NCI-H526 treated with DMSO at 0.1 percent for 48 hours (cell line): ENCODE data around the gene BRAT1.
"Not testable (repeated sequence)": the region's sequence is repeated elsewhere in the genome, so short reads cannot be mapped to it uniquely, and the experiment has no call there.

Source experiments
- DNase-seq: peaks from one replicate; lab custom pipeline; 2025; lab: John Stamatoyannopoulos, UW

BRAT1 gene

DNA sequence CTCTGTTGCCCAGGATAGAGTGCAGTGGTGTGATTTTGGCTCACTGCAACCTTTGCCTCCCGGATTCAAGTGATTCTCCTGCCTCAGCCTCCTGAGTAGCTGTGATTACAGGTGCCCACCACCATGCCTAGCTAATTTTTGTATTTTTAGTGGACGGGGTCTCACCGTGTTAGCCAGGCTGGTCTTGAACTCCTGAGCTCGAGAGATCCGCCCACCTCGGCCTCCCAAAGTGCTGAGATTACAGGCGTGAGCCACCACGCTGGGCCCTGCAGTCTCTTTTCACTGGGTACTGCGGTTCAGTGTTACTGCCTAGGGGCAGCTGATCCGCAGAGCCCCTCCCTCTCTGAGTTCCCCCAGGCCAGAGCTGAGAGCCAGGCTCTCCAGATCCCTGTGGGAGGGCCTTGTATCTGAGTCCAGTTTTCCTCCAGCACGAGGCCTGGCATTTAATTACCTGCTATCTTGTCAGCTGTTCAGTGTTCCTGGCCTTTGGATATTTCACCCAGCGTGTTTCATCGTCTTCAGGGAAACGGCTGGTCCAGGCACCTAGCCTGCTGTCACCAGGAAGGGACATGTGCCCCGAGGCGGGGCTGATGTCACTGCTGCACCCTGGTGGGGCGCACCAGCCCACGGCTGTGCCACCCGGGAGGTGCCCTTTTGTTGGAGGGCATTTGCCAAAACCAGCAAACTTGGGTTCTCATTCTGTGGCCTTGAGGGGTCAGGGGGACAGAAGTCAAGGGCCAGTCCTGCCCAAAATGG, 19.3 kb downstream of the BRAT1 start:
- not testable (repeated sequence) for DNase-seq

DNA sequence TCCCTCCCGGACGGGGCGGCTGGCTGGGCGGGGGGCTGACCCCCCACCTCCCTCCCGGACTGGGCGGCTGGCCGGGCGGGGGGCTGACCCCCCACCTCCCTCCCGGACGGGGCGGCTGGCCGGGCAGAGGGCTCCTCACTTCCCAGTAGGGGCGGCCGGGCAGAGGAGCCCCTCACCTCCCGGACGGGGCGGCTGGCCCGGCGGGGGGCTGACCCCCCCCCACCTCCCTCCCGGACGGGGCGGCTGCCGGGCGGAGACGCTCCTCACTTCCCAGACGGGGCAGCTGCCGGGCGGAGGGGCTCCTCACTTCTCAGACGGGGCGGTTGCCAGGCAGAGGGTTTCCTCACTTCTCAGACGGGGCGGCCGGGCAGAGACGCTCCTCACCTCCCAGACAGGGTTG, 21.1 kb downstream of the BRAT1 start:
- DNase-seq: not testable (repeated sequence)

DNA sequence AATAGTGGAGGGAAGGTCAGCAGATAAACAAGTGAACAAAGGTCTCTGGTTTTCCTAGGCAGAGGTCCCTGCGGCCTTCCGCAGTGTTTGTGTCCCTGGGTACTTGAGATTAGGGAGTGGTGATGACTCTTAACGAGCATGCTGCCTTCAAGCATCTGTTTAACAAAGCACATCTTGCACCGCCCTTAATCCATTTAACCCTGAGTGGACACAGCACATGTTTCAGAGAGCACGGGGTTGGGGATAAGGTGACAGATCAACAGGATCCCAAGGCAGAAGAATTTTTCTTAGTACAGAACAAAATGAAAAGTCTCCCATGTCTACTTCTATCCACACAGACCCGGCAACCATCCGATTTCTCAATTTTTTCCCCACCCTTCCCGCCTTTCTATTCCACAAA, 21.8 kb downstream of the BRAT1 start:
- not testable (repeated sequence) for DNase-seq

DNA sequence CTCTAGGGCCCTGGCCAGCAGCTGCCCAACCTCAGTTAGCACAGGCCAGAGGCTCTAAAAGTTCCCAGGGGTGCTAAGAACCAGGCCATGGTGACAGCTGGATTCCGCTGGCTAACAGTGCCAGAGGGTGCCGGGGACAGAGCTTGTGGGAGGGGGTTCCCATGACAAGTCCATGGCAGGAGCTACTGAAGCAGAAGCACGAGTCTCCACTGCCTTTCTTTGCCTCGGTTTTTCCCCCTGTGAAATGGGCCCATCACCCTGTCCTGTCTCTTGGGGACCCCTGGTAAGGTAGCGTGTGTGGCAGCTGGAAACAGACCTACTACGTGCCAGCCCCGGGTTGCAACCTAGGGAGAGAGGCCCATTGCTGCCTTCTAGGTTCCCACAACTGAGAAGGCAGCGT, 22.5 kb downstream of the BRAT1 start:
- not testable (repeated sequence) for DNase-seq

DNA sequence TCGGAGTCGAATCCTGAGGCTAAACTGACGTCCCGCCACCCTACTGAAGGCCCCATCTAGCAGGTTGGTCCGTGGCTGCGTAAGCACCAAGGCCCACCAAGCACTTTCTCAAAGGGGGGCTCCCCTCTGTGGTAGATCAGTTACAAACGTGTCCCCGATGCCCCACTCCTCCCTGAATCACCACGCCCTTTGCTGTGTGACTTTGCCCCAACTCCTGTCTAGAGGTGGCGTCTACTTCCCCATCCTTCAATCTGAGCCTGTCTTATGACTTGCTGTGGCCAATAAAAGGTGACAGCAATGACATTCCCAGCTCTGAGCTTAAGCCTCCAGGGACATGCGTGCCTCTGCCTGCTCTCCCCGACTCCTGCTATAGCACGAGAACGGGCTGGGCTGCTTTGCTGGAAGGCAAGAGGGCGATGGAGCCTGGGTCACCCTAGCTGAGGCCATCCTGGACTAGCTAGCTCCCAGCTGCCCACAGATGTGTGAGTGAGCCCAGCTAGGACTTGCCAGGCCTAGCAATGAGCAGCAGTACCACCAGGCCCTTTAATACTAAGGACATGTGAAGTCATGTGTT, 23.0 kb downstream of the BRAT1 start:
- DNase-seq: not testable (repeated sequence)

GRCh38 chr7:2531796-2532110, 23.6 kb downstream of the BRAT1 start:
- DNase-seq: not testable (repeated sequence)

DNA sequence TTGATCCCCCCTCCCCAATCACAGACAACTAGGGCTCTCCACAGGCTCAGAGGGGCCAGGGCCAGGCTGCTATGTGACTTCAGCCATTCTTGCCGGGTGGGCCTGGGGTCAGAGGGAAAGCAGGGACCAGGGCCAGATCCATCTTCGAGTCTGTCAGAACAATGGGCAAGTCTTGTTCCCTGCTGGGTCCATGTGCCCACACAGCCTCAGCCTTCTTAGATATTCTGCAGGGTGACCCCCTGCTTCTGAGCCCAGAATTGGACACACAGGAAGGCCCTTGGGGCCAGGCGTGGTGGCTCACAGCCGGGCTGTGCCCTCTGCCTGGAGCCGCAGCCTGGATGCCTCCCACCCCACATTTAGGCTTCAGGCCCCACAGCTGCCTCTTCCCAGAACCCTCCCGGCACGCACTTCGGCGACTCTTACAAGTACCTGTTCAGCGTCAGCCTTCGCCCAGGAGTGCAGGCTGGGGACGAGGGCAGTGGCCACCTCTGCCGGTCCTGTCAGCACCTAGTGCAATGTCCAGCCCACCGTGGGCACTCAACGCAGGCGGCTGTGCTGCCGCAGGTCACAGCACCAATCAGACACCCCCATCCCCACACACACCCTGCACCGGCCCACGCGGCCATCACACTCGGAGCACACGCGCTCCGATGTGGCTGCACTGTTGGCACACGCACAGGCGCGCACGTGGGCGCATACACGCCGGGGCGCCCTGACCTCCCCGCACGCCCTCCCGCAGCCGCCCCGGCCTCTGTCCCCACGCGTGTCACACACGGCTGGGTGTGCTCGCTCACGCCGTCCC, 24.1 kb downstream of the BRAT1 start:
- DNase-seq: not testable (repeated sequence)

DNA sequence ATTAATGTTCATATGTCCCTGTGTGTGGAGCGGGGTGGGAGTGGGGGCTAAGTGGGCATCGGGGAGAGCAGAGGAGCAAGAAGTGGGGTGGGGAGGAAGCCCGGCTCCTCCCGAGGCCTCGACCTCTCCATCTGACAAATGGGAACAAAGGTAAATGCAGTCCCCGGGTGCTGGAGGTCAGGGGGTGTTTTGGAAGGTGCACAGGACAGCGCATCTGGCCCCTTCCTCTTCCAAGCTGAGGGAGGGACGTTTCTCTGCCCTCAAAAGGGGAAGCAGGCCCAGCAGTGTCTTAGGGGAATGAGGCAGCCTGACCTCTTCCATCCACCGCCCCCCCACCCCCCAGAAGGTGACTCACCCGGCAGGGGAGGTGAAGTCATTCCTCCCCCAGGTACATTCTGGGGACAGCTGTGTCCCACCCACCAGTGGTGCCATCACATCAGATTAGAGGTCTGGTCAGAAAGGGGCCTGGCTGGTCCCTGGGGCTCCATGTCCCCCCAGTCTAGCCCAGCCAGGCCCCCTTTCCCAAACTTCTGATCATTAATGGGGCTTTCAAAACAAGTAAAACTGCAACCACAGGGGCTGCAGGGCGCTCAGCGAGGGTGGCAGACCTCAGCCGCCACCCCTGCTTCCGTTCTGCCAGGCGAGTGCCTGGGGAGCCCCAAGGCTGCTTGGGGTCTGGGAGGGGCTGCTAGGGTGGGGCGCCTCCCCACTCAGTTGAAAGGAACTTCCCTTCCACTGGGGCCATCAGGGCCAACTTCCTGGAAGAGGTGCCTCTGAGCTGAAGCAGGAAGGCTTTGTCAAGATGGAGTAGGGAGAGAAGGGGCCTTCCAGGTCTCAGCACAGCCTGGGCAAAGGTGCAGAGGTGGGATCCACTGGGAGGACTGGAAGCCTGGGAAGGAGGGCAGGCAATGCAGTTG, 25.0 kb downstream of the BRAT1 start:
- DNase-seq: no peak

DNA sequence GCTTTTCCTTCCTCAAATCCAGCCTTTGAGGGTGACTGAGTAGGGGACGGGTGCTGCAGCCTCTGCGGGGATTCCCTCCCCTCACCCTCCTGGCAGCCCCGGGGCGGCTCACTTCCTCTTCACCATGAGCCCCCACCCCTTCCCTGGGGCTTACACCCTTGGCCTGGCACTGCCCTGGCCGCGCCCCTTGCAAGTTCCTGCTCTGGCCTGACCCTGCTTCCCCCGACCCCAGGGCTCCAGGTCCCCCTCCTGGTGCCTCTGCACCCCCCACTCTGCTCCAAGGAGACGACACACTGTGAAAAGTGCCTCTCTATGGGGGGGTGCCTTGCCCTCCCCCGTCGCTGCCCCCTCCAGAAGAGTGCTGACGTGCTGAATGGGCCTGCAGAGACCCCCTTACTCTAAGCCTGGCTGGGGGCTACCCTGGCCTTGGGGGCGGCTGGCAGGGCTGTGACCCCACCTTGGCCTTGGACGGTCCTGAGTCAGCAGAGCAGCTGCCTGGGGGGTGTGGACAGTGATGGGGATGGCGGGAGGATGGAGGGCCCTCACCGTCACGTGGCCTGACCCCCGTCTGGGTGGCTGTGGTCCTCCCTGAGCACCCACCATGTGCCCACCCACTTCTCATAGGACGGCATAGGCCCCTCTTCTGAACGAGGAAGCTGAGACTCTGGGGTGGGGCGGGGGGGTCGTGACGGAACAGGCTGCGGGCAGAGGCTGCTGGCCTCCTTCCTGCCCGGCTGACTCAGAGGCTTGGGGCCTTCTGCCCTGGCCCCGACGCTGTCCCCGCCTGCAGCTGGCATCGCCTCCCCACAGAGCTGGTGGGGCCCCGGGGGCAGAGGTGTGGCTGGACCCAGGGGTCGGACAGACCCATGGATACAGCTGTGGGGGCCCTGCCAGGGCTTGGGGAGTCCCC, 25.9 kb downstream of the BRAT1 start:
- DNase-seq: no peak

DNA sequence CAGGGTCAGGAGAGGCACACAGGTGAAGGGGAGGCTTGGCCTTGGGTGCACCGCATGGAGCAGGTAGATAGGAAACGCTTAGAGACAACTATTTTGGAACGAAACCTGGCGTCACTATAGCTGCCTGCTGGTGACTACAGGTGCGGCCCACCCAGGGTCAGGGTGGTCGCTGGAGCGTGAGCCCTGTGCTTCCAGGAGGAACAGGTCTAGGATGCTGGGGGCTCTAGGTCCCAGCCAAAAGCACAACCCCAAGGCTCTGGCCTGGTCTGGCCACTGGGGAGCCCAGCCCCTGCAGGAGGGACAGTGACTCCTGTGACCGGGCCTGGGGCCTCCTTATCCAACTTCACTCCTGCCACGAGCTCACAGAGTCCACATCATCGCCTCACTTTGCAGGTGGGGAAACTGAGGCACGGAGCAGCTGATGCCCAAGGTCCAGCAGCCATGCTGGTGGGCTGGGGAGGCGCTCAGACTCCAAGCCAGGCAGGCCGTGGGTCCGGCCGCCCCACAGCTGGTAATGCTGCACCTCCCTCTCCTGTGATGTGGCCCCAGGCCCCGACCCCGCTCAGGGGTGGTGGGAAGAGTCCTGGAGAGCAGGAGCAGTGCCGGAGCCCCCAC, 26.7 kb downstream of the BRAT1 start:
- no peak for DNase-seq

- DNase-seq: no peak
These were observed 27.5 kb downstream of the BRAT1 start for GRCh38 chr7:2527505-2528467.

GRCh38 chr7:2526659-2527504, 28.4 kb downstream of the BRAT1 start:
- DNase-seq: no peak

- DNase-seq: no peak
These were observed 29.4 kb downstream of the BRAT1 start for GRCh38 chr7:2525658-2526630.

GRCh38 chr7:2524808-2525657, 30.3 kb downstream of the BRAT1 start:
- no peak for DNase-seq

- peak; percentile 82 for DNase-seq
These were observed 31.1 kb downstream of the BRAT1 start for GRCh38 chr7:2523941-2524807.
